ENCODE measurements around the gene DNAJB12.
"Not testable (repeated sequence)": the region's sequence is repeated elsewhere in the genome, so short reads cannot be mapped to it uniquely, and the experiment has no call there.

DNAJB12 gene

GRCh38 chr10:72330069-72330426 is 24.7 kb downstream of the DNAJB12 start:
- DNase-seq, result no peak

DNA sequence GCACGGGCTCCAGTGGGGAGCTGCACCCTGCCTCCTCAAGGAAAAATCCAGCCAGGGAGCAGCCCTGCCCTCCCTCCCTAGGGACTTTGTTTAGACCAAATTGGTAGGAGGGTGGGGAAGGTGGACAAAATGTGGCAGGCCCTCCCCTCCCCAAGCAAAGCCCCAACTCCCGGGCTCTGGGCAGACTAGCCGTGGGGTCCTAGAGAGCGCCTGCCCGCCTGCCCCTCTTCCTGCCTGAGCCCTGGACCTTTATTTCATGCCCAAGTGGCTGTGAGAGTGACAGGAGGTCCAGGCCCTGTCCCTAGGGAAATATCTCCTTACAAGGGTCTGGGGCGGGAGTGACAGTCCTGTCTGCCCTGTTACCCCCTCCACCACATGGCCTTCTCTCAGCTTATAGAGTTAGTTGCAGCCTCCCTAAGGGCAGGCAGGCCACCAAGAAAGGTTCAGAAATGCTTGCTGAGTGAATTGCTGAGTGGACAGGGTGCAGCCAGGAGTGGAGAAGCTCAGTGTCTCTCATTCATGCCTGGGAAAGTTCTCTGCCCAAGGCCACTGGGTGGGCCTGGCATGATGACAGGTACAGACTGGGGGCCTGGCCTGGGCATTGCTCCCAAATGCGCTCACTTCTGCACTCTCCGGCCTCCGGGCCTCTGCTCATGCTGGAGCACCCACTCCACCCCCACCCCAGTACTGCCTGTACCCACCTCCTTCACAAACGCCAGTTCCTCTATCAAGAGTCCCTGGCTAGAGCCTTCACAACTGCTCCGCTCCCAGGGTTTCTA is 25.2 kb downstream of the DNAJB12 start:
- DNase-seq, result no peak

GRCh38 chr10:72328829-72329204 is 25.9 kb downstream of the DNAJB12 start:
- no peak for DNase-seq

DNA sequence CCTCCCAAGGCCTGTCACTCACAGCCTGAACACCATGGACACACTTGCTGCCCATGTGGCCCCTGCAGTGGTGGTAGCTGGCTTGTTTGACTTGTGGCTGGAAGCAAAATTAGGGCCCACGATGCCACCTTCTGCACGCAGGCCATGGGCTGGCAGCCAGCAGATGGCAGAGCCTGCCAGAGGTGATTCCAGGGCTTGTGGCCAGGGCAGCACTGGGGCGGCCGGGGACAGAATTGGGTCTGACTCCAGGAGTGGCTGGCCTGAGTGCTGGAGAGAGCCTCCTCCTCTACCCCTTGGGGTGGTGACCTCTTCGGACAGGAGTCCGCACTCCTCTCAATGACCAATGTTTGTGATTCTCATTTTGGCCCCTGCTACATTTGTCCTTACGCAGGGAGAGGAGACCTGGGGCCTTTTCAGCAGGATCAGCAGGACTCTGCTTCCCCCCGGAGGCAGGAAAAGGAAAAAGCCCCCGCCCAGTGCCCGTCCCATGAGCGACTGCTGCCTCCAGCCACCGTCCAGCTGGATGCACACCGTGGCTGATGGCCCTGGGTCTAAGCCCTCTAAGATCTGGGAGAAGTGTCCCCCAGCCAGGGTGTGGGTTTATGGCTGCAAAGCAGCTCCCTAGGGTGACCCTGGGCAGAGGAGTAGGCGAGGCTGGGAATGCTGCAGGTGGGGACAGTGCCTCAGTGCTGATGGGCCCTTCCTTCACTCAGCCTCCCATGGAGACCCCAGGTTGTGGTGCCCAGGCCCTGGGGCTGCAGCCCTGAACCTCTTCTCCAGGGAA is 26.5 kb downstream of the DNAJB12 start:
- peak; percentile 38 for DNase-seq

DNA sequence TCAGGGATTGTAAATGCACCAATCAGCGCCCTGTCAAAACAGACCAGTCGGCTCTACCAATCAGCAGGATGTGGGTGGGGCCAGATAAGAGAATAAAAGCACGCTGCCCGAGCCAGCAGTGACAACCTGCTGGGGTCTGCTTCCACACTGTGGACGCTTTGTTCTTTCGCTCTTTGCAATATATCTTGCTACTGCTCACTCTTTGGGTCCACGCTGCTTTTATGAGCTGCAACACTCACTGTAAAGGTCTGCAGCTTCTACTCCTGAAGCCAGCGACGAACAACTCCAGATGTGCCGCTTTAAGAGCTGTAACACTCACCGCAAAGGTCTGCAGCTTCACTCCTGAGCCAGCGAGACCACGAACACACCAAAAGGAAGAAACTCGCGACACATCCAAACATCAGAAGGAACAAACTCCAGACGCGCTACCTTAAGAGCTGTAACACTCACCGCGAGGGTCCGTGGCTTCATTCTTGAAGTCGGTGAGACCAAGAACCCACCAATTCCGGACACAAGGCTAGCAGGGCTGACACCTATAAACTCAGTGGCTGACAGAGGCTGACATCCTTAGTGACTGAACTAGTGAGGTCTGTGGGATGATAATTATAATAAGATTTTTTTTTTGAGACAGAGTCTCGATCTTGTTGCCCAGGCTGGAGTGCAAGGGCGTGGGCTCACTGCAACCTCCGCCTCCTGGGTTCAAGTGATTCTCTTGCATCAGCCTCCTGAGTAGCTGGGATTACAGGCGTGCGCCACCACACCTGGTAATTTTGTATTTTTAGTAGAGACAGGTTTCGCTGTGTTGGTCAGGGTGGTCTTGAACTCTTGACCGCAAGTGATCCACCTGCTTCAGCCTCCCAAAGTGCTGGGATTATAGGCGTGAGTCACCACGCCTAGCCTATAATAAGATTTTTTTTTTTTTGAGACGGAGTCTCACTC is 27.8 kb downstream of the DNAJB12 start:
- DNase-seq, result not testable (repeated sequence)

- not testable (repeated sequence) for DNase-seq
These were observed 29.2 kb downstream of the DNAJB12 start for GRCh38 chr10:72325243-72326175.

GRCh38 chr10:72323771-72324191 is 30.9 kb downstream of the DNAJB12 start:
- DNase-seq, result no peak

GRCh38 chr10:72323108-72323749 is 31.5 kb downstream of the DNAJB12 start:
- no peak for DNase-seq

GRCh38 chr10:72322280-72323058 is 32.2 kb downstream of the DNAJB12 start:
- no peak for DNase-seq

DNA sequence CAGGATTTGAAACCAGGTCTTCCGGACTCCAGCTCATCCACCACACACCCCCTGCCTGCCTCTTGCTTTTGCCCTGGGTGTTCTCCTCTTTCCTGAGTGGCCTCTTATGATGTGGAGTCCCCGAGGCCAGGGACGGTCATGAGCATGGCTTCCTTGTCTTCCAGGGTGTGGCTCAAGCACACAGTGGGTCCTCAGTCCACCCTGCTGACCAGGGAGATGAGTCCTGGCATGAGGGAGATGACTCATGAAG is 32.8 kb downstream of the DNAJB12 start:
- no peak for DNase-seq

DNA sequence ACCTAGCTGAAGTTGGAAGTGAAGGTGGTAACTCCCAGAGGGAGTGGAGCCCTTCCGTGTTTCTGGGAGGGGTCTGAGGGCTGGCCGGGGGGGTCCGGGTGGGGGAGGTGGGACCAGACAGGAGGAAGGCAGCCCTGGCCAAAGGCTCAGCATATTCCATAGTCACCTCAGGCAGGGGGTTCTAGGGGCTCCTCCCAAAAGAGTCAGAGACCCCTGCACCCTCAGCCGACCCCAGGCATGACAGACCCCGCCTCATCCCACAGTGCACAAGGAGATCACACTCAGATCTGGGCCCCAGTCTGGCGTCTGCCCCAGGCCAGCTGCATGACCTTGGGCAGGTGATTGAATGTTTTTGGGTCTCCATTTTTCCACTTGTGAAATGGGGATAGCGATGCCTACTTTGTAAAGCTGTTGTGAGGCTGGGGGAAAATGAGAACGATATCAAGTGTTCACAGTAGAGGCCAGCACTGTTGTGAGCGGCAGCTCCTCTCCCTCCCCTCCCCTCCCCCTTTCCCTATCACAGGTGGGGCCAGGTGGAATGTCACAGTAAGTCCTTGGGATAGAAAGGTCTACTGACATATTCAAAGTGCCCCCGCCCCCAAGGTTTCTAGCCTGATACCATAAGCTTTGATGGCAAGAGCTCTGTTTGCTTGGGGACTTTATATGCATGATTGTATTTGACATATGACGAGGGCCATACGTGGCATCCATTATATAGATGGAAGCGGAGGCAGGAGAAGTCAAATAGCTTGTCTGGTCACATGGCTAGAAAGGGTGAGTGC is 33.3 kb downstream of the DNAJB12 start:
- DNase-seq, result no peak

GRCh38 chr10:72320676-72321247 is 34.0 kb downstream of the DNAJB12 start:
- peak; percentile 99 for DNase-seq

GRCh38 chr10:72319416-72320254 is 35.1 kb downstream of the DNAJB12 start:
- DNase-seq, result peak; percentile 87

GRCh38 chr10:72318418-72319262 is 36.1 kb downstream of the DNAJB12 start:
- DNase-seq, result peak; percentile 12

GRCh38 chr10:72316748-72317435 is 37.8 kb downstream of the DNAJB12 start:
- peak; percentile 34 for DNase-seq

DNA sequence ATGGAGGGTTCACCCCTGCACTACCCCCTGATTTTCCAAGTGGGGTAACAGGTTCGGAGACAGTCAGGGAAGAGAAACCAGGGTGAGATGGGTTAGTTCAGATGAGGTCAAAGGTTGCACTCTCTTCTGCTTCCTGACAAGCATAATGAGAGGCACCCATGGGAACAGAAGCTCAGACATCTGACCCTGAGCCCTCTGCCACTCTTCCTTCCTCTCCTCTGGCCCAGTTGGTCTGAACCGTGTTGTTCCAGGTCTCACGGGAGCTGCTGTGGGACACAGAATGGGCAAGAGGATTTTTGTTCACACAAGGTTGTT is 38.4 kb downstream of the DNAJB12 start:
- peak; percentile 47 for DNase-seq

Measured in MV-4-11 (cell line).